Nephron (organoid): ENCODE measurements around the gene CNTNAP2.

Experiments used
- H3K27ac Mint-ChIP-seq, 3 experiments: 2 replicates each; pipeline ENCODE4 v1.8.0; 2020; ENCODE audit warnings: mixed read lengths in 3 of 3, mild to moderate bottlenecking in 2 of 3, moderate library complexity in 1 of 3
- H3K27me3 Mint-ChIP-seq: 2 replicates; pipeline ENCODE4 v1.8.0; 2021; ENCODE audit warnings: low read depth, mild to moderate bottlenecking, moderate library complexity, mixed read lengths
- H3K36me3 Mint-ChIP-seq: 2 replicates; pipeline ENCODE4 v1.8.0; 2020; ENCODE audit warnings: low read depth, mixed read lengths
- H3K4me1 Mint-ChIP-seq: 2 replicates; pipeline ENCODE4 v1.8.0; 2020; ENCODE audit warnings: mixed read lengths
- H3K4me3 Mint-ChIP-seq, 3 experiments: 2 replicates each; pipeline ENCODE4 v1.8.0; 2020; ENCODE audit warnings: mild to moderate bottlenecking in 3 of 3, mixed read lengths in 3 of 3, moderate library complexity in 2 of 3
- H3K9me3 Mint-ChIP-seq: 2 replicates; pipeline ENCODE4 v1.8.0; 2020; ENCODE audit warnings: mixed read lengths
- TF ChIP-seq, protein P1 (sequence below), 3 experiments: fragments of 200-600 bp; sonication (generic); IDR thresholded peaks; one replicate each; pipeline ENCODE4 v1.5.0; 2021; ENCODE audit warnings: antibody characterized with exemption in 3 of 3; ENCODE audit not compliant: unreplicated experiment in 3 of 3

CNTNAP2 gene

DNA sequence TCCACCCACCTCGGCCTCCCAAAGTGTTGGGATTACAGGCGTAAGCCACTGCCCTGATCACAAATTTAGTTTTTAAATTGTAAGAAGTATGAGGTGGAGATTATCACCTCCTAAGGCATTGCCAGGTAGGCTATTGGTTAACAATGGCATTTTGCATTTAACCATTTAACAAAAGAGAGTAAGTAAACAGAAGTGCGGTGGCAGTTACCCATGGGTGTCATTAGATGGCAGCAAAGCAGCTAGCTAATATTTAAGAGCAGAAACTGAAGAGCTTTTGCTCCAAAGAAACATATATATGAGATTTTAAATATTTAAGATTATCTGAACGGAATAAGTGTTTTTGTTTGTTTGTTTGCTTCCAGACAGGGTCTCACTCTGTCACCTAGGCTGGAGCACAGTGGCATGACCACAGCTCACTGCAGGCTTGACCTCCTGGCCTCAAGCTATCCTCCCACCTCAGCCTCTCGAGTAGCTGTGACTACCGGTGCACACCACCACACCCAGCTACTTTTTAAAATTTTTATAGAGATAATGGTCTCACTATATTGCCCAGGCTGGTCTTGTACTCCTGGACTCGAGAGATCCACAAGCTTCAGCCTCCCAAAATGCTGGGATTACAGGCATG, 2148.4 kb downstream of the CNTNAP2 start:
- Mint-ChIP-seq H3K9me3 (no peaks in the 10 kb centered on the region), H3K27me3 (no peaks in the 10 kb centered on the region), H3K36me3 (no peaks in the 10 kb centered on the region), H3K4me1 (peaks cover 21% of the 10 kb centered on the region), H3K27ac (no peak overlapping the region), H3K4me3 (no peak overlapping the region)
- TF ChIP-seq, protein P1, sequence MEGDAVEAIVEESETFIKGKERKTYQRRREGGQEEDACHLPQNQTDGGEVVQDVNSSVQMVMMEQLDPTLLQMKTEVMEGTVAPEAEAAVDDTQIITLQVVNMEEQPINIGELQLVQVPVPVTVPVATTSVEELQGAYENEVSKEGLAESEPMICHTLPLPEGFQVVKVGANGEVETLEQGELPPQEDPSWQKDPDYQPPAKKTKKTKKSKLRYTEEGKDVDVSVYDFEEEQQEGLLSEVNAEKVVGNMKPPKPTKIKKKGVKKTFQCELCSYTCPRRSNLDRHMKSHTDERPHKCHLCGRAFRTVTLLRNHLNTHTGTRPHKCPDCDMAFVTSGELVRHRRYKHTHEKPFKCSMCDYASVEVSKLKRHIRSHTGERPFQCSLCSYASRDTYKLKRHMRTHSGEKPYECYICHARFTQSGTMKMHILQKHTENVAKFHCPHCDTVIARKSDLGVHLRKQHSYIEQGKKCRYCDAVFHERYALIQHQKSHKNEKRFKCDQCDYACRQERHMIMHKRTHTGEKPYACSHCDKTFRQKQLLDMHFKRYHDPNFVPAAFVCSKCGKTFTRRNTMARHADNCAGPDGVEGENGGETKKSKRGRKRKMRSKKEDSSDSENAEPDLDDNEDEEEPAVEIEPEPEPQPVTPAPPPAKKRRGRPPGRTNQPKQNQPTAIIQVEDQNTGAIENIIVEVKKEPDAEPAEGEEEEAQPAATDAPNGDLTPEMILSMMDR (IDR thresholded peaks at IDR 0.05; ENCODE audit: unreplicated experiment in 3 of 3), result peak; percentile 77 to 81 (median 78)

DNA sequence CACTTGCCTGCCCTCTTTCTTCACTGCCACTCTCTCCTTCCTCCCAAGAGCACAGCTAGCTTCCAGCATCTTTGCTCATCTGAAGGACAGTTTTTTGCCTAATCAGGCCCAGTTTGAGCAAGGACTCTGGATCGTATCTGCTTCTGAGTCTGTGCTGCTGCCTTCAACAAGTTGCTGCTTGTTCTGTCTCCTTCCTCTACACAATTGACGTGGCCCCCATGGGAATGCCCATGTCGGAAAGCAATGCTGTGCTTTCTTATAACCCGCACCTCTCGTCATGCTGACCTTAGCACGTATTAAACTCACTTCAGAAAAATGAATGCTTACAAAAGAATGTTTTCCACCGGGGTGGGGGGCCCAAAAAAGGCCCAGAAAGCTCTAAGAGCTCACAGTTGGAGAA, 2149.3 kb downstream of the CNTNAP2 start:
- no peak overlapping the region for H3K4me3 Mint-ChIP-seq
- no peaks in the 10 kb centered on the region for H3K27me3 Mint-ChIP-seq
- H3K27ac Mint-ChIP-seq, result no peak overlapping the region
- H3K4me1 Mint-ChIP-seq, result peaks cover 15% of the 10 kb centered on the region
- H3K36me3 Mint-ChIP-seq, result no peaks in the 10 kb centered on the region
- TF ChIP-seq, protein P1 (IDR thresholded peaks at IDR 0.05; ENCODE audit: unreplicated experiment in 3 of 3), result no peak
- no peaks in the 10 kb centered on the region for H3K9me3 Mint-ChIP-seq

DNA sequence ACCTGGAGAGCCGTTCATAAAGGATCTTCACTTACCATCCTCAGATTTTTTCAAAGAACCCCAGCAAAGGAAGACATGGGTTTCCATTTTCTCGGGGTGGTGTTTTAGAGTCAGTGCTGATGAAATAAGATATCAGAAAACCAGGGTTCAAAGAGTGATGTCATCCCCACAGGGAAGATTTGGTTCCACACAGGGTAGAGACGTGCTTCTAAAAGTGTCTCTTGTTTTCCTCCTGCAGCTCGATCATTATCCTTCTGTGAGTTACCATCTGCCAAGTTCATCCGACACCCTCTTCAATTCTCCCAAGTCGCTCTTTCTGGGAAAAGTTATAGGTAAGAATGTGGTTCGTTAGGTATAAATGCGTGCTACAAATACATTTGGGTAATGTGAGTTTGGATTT, 2150.2 kb downstream of the CNTNAP2 start:
- Mint-ChIP-seq H3K36me3 (no peaks in the 10 kb centered on the region), H3K9me3 (no peaks in the 10 kb centered on the region), H3K27ac (no peak overlapping the region), H3K4me3 (no peak overlapping the region), H3K27me3 (no peaks in the 10 kb centered on the region), H3K4me1 (peaks cover 12% of the 10 kb centered on the region)
- TF ChIP-seq, protein P1 (IDR thresholded peaks at IDR 0.05; ENCODE audit: unreplicated experiment in 3 of 3), result no peak

DNA sequence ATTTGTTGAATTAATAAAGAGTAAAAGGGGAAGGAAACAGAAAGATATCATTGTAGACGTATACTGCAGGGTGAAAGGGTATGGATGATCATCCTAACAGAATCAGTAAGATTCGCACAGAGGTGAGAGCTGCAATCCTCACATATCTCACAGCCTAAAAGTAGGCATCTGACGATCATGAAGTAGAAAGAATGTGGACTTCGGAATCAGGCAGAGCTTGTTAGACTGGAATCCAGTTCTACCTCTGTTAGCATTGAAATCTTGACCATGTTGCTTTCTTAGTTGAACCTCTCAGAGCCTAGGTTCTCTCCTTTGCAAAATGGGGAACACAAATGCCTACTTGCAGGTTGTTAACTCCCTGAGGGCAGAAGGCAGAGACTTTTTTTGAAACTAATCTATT, 2154.0 kb downstream of the CNTNAP2 start:
- Mint-ChIP-seq H3K36me3 (no peaks in the 10 kb centered on the region), H3K9me3 (no peaks in the 10 kb centered on the region), H3K4me1 (no peaks in the 10 kb centered on the region), H3K4me3 (no peak overlapping the region), H3K27ac (no peak overlapping the region), H3K27me3 (no peaks in the 10 kb centered on the region)
- TF ChIP-seq, protein P1 (IDR thresholded peaks at IDR 0.05; ENCODE audit: unreplicated experiment in 3 of 3), result no peak

DNA sequence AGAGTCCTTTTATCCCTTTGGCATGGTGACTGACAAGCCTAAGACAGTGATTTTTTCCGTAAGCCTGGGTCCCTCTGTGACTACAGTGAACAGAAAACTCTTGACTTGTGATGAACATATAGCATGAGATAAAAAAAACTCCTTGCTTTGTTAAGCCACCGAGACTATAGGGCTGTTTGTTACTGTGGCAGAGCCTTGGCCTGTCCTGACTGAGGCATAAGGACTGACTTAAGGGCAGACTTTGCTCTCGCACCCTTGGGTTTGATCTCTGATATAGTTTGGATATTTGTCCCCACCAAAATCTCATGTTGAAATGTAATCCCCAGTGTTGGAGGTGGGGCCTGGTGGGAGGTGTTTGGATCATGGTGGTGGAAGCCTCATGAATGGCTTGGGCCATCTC, 2157.5 kb downstream of the CNTNAP2 start:
- no peaks in the 10 kb centered on the region for H3K9me3 Mint-ChIP-seq
- no peak overlapping the region for H3K4me3 Mint-ChIP-seq
- H3K36me3 Mint-ChIP-seq, result no peaks in the 10 kb centered on the region
- H3K27ac Mint-ChIP-seq, result no peak overlapping the region
- TF ChIP-seq, protein P1 (IDR thresholded peaks at IDR 0.05; ENCODE audit: unreplicated experiment in 3 of 3), result no peak
- no peaks in the 10 kb centered on the region for H3K4me1 Mint-ChIP-seq
- H3K27me3 Mint-ChIP-seq, result no peaks in the 10 kb centered on the region

DNA sequence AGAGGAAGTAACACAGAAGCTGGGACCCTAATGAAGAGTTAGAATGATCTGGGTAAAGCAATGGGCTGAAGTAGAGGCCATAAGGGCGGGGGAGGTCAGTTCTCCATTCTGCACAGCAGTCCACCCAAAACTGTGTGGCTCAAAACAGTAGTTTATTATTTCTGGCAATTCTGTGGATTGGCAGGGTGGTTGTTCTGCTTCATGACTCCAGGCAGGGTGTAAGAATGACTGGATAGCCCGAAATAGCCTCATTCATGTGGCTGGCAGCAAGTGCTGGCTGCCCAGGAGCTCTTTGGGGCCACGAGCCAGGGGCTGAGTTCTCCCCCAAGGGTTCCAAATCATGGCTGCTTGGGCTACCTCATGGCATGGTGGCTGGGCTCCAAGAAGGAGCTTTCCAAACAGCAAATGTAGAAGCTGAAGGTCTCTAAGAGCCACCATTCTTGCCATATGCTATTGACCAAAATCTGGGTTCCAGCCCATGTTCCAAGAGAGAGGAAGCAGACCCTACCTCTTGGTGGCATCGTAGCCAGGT, 2158.8 kb downstream of the CNTNAP2 start:
- Mint-ChIP-seq H3K27me3 (peaks cover 6% of the 10 kb centered on the region), H3K27ac (no peak overlapping the region), H3K9me3 (no peaks in the 10 kb centered on the region), H3K4me3 (no peak overlapping the region), H3K36me3 (no peaks in the 10 kb centered on the region), H3K4me1 (no peaks in the 10 kb centered on the region)
- TF ChIP-seq, protein P1 (IDR thresholded peaks at IDR 0.05; ENCODE audit: unreplicated experiment in 3 of 3), result no peak
